Stimulated activated CD8-positive, alpha-beta memory T cell treated with anti-CD3 and anti-CD28 coated beads, Interleukin-2, amount 100 ng/mL, for 48 hours (primary cell): ENCODE data around the gene YY1AP1.
"Not testable (repeated sequence)": the region's sequence is repeated elsewhere in the genome, so short reads cannot be mapped to it uniquely, and the experiment has no call there.

Experiments
- DNase-seq, 2 donors: peaks; one replicate each; pipeline ENCODE4 v3.0.0-alpha.2; 2020; ENCODE audit warnings: low read depth in 2 of 2

The YY1AP1 gene

GRCh38 chr1:155695072-155695471 lies 6.5 kb upstream of the YY1AP1 start:
- no peak for DNase-seq

- no peak for DNase-seq
Observed at GRCh38 chr1:155694167-155694566, 5.6 kb upstream of the YY1AP1 start.

- no peak for DNase-seq
Observed at GRCh38 chr1:155691992-155692528, 3.5 kb upstream of the YY1AP1 start.

- DNase-seq: not testable (repeated sequence)
Observed at GRCh38 chr1:155689081-155689607, 570 bp upstream of the YY1AP1 start, which contains the start of gene DAP3. TSS of gene DAP3 (plus strand) at chr1:155689091. CDS start at chr1:155709780, 20,689 bp downstream.

GRCh38 chr1:155687705-155688323 lies 760 bp downstream of the YY1AP1 start:
- peak in 1 of 2 donors; percentile 58 for DNase-seq

- no peak for DNase-seq
Observed at GRCh38 chr1:155681776-155682175, 6.8 kb downstream of the YY1AP1 start.

GRCh38 chr1:155680531-155680930 lies 8.0 kb downstream of the YY1AP1 start:
- no peak for DNase-seq

- DNase-seq: not testable (repeated sequence)
Observed at GRCh38 chr1:155678992-155679391, 9.6 kb downstream of the YY1AP1 start.

- DNase-seq: no peak
Observed at GRCh38 chr1:155678027-155678426, 10.5 kb downstream of the YY1AP1 start.

GRCh38 chr1:155673003-155673402 lies 15.6 kb downstream of the YY1AP1 start:
- DNase-seq: no peak

- no peak for DNase-seq
Observed at GRCh38 chr1:155671750-155672149, 16.8 kb downstream of the YY1AP1 start.

GRCh38 chr1:155669233-155670162 lies 19.1 kb downstream of the YY1AP1 start:
- no peak for DNase-seq

- DNase-seq: not testable (repeated sequence)
Observed at GRCh38 chr1:155661239-155661638, 27.3 kb downstream of the YY1AP1 start.

GRCh38 chr1:155657463-155657862 lies 31.1 kb downstream of the YY1AP1 start:
- no peak for DNase-seq

- DNase-seq: no peak
Observed at GRCh38 chr1:155652951-155653350, 35.6 kb downstream of the YY1AP1 start.

GRCh38 chr1:155651861-155652661 lies 36.5 kb downstream of the YY1AP1 start:
- no peak for DNase-seq

GRCh38 chr1:155650231-155650757 lies 38.3 kb downstream of the YY1AP1 start:
- no peak for DNase-seq

GRCh38 chr1:155649676-155650075 lies 38.9 kb downstream of the YY1AP1 start:
- no peak for DNase-seq

- DNase-seq: no peak
Observed at GRCh38 chr1:155648207-155649147, 40.1 kb downstream of the YY1AP1 start.

- DNase-seq: no peak
Observed at GRCh38 chr1:155646307-155646706, 42.3 kb downstream of the YY1AP1 start.
